GM06990 (cell line): ENCODE measurements around the gene TMEM229B.

ENCODE experiments used
- DNase-seq: peaks from one replicate; pipeline ENCODE4 v3.0.0-alpha.2; 2011; ENCODE audit not compliant: insufficient read length; ENCODE audit errors: extremely low read depth
- H3K27me3 ChIP-seq: replicated peaks from 2 replicates; pipeline ENCODE4 v1.6.0; 2011; ENCODE audit warnings: low read length; ENCODE audit not compliant: control insufficient read depth, insufficient read depth
- H3K36me3 ChIP-seq: 2 replicates; pipeline ENCODE4 v1.5.1; 2011; ENCODE audit warnings: low read length; ENCODE audit not compliant: control insufficient read depth, insufficient read depth
- H3K4me3 ChIP-seq: replicated peaks from 2 replicates; pipeline ENCODE4 v1.5.1; 2011; ENCODE audit warnings: low read depth, mild to moderate bottlenecking, control low read depth, low read length
- CTCF ChIP-seq: IDR thresholded peaks from 2 replicates; pipeline ENCODE4 v1.5.1; 2011; ENCODE audit warnings: low read length, control low read depth, mild to moderate bottlenecking, inconsistent platforms; ENCODE audit not compliant: insufficient read depth, poor library complexity, severe bottlenecking

TMEM229B gene

GRCh38 chr14:67449096-67449495 is 39.4 kb downstream of the TMEM229B start:
- Histone ChIP-seq H3K4me3 (no peak overlapping the region), H3K27me3 (peaks cover 3% of the 10 kb centered on the region; the same call in 1 of the 2 replicates), H3K36me3 (no peaks in the 10 kb centered on the region)
- no peak for DNase-seq
- no peak for TF ChIP-seq CTCF

- DNase-seq = no peak
- Histone ChIP-seq H3K27me3 (peaks cover 3% of the 10 kb centered on the region; the same call in 1 of the 2 replicates), H3K36me3 (no peaks in the 10 kb centered on the region), H3K4me3 (no peak overlapping the region)
- no peak for TF ChIP-seq CTCF
Observed at GRCh38 chr14:67447033-67447381, 41.5 kb downstream of the TMEM229B start.

- no peak for DNase-seq
- Histone ChIP-seq H3K36me3 (no peaks in the 10 kb centered on the region), H3K27me3 (peaks cover 3% of the 10 kb centered on the region; the same call in 1 of the 2 replicates), H3K4me3 (no peak overlapping the region)
- no peak for TF ChIP-seq CTCF
Observed at GRCh38 chr14:67446371-67447032, 42.0 kb downstream of the TMEM229B start.

- no peak overlapping the region for H3K4me3 ChIP-seq
- H3K27me3 ChIP-seq = peaks cover 3% of the 10 kb centered on the region; the same call in 1 of the 2 replicates
- DNase-seq = no peak
- no peak for TF ChIP-seq CTCF
- H3K36me3 ChIP-seq = no peaks in the 10 kb centered on the region
Observed at GRCh38 chr14:67444395-67444794, 44.1 kb downstream of the TMEM229B start.

- Histone ChIP-seq H3K4me3 (no peak overlapping the region), H3K36me3 (no peaks in the 10 kb centered on the region), H3K27me3 (peaks cover 3% of the 10 kb centered on the region; the same call in 1 of the 2 replicates)
- no peak for DNase-seq
- no peak for TF ChIP-seq CTCF
Observed at GRCh38 chr14:67442139-67442906, 46.2 kb downstream of the TMEM229B start.
